Adrenal gland (tissue), 12 donors: ENCODE measurements around the gene EFNA2. TPM values are rescaled to one million over a fixed set of nuclear protein-coding genes. Genes with fewer than 3 reads are reported as not detected.

ENCODE experiments used
- DNase-seq, 7 donors: peaks; one replicate each; pipeline ENCODE4 v3.0.0-alpha.2; 2019 to 2020
- H3K27ac ChIP-seq, 5 donors: fragments of 200-600 bp; sonication (generic) in 4 of 5; 1 replicate in 3 of 5; 2 replicates in 2 of 5; pipeline versions ENCODE4 v1.5.1 to v1.8.0; 2016 to 2020; ENCODE audit warnings: mild to moderate bottlenecking in 1 of 5
- H3K27me3 ChIP-seq: fragments of 200-600 bp; 2 replicates; pipeline ENCODE4 v1.8.0; 2021
- H3K36me3 ChIP-seq, 2 donors: fragments of 200-600 bp; replicated peaks in 1 of 2; 1 replicate in 1 of 2; 2 replicates in 1 of 2; pipeline versions ENCODE4 v1.5.1 to v1.8.0; 2018 to 2022
- H3K4me1 ChIP-seq, 2 donors: fragments of 200-600 bp; replicated peaks in 1 of 2; 1 replicate in 1 of 2; 2 replicates in 1 of 2; pipeline versions ENCODE4 v1.5.1 to v1.8.0; 2018 to 2021
- H3K4me3 ChIP-seq, 4 donors: fragments of 200-600 bp; sonication (generic) in 3 of 4; one replicate each; pipeline ENCODE4 v1.5.1; 2016 to 2018
- H3K9me3 ChIP-seq, 3 donors: fragments of 200-600 bp; sonication (generic) in 1 of 3; replicated peaks in 1 of 3; 1 replicate in 2 of 3; 2 replicates in 1 of 3; pipeline versions ENCODE4 v1.5.1 to v1.8.0; 2016 to 2021
- POLR2A ChIP-seq, 2 donors: fragments of 450-650 bp; IDR thresholded peaks; one replicate each; pipeline ENCODE4 v1.6.1; 2017; ENCODE audit warnings: antibody characterized with exemption in 2 of 2, mild to moderate bottlenecking in 2 of 2, moderate library complexity in 1 of 2
- WGBS, 4 donors: extraction: QIAGEN DNeasy Blood & Tissue Kit in 2 of 4; methylation state at CpG; one replicate each; pipeline versions ENCODE4 v1.1.5 to v1.1.7; 2013 to 2017; 5-methylcytosine and 5-hydroxymethylcytosine counted together
- intact Hi-C, 2 donors: fragments of 100-400 bp; cut with DNase I; formaldehyde crosslinking; loops; one replicate each; pipeline versions ENCODE4 v1.14.1 to v1.15.0; 2022 to 2023
- polyA plus RNA-seq, 3 donors: library from polyadenylated mRNA; stranded (reverse); fragments of 200-250 nt in 2 of 3; fragments of 350-450 nt in 1 of 3; fragmentation: Illumina TruSeq in 1 of 3; extraction: RNeasy Lipid Tissue Mini Kit (QIAGEN cat#74804) in 1 of 3; gene quantifications; one replicate each; pipeline ENCODE4 v1.2.3, GENCODE V29; 2013 to 2014
- total RNA-seq, 9 donors: library from RNA; depleted of rRNA in 4 of 9; stranded (reverse); fragments of >200 nt in 4 of 9; fragments of 120-200 nt in 1 of 9; fragmentation: NEBNext Ultra II Directional in 1 of 9; extraction: Animal tissue kit (Norgen Biotek cat#: 25700) in 1 of 9; gene quantifications; one replicate each; pipeline versions ENCODE4 v1.1.0 to v1.2.4, GENCODE V29; 2013 to 2023
- TF ChIP-seq, protein P1 (sequence below), 6 experiments: fragments of 450-650 bp in 4 of 6; fragments of 200-600 bp in 2 of 6; sonication (generic) in 1 of 6; IDR thresholded peaks; 1 replicate in 5 of 6; 2 replicates in 1 of 6; pipeline versions ENCODE4 v1.5.1 to v1.8.0; 2016 to 2021; ENCODE audit warnings: antibody characterized with exemption in 6 of 6, mild to moderate bottlenecking in 2 of 6, moderate library complexity in 1 of 6
- donor health status: healthy with polysubstance abuse.
- donor health status: Bipolar disorder and iron deficiency.
- donor health status: DM: yes; HTN: yes; CAD: no.
- donor health status: DM: no; HTN: no; CAD: no.
- donor health status: DM: no; HTN: no; CAD: no.
- donor health status: DM: yes; HTN: yes; CAD: no.

Gene EFNA2
- total and polyA plus RNA-seq, 12 donors: 0.11 TPM; not detected in 11

DNA sequence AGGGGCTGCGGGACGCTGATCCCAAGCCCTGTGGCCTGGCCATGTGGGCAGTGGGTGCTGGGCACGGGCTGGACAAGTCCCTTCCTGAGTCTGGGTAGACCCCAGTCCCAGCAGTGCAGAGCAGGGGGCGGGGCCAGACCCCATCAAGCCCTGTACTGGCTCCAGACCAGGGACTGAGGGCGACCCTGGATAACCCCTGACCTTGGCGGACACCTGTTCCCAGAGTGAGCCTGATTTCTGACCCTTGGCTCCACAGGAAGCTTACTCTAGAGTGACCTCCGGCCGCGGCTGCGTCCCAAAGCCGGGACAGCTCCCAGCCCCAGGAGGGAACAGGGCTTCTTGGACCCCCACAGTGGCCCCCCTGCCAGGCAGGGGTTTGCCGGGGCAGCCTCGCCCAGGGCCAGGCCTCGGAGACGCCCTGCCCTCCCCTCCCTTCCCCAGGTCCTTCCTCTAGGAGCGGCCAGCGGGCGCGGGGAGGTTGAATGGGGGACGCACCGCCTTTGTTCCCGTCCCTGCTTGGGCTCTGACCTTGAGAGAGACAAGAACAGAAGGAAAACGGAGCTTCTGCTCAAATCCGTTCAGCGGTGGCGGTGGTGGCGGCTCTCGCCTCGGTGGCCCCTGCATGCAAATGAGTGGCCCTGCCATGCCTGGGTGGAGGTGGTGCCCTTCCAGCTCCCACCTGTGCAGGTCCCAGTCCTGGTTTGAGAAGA is 2.3 kb upstream of the EFNA2 start:
- Histone ChIP-seq H3K9me3 (no peaks in the 10 kb centered on the region), H3K4me1 (peaks cover 0 to 5% of the 10 kb centered on the region in 2 donors), H3K27ac (no peak overlapping the region), H3K36me3 (peaks cover 0 to 8% of the 10 kb centered on the region in 2 donors), H3K4me3 (no peak overlapping the region), H3K27me3 (peaks cover 45% of the 10 kb centered on the region)
- DNase-seq: no peak
- TF ChIP-seq, protein P1, sequence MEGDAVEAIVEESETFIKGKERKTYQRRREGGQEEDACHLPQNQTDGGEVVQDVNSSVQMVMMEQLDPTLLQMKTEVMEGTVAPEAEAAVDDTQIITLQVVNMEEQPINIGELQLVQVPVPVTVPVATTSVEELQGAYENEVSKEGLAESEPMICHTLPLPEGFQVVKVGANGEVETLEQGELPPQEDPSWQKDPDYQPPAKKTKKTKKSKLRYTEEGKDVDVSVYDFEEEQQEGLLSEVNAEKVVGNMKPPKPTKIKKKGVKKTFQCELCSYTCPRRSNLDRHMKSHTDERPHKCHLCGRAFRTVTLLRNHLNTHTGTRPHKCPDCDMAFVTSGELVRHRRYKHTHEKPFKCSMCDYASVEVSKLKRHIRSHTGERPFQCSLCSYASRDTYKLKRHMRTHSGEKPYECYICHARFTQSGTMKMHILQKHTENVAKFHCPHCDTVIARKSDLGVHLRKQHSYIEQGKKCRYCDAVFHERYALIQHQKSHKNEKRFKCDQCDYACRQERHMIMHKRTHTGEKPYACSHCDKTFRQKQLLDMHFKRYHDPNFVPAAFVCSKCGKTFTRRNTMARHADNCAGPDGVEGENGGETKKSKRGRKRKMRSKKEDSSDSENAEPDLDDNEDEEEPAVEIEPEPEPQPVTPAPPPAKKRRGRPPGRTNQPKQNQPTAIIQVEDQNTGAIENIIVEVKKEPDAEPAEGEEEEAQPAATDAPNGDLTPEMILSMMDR (IDR thresholded peaks at IDR 0.05): no peak
- TF ChIP-seq POLR2A (IDR thresholded peaks at IDR 0.05): no peak
- WGBS, 4 donors: 37 to 59% (median 44%) methylated on average over 6 to 29 of the region's 29 CpGs
- intact Hi-C loops: loop anchor here (10.0 kb wide), 2 partner anchors 101 to 231 kb away; partner anchors contain the start of genes ADAMTSL5 (in 1 of the 2) and NDUFS7 (in 1 of the 2)

DNA sequence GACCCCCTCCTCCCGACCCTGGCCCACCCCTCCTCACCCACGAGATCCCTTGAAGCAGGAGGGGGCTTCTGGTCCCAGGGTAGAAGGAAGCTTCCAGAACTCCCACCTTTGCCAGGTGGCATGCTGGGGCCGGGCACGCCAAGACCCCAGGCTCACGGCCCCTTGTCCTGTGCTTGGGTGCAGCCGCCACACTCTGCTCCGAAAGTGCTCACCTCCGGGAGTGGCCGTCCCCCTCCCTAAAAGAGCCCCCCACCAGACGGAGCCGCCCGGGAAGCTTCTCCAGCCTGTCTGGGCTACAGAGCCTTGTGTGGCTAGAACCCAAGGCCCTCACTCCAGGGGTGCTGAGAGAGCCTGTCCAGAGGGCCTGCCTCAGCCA is 1.8 kb upstream of the EFNA2 start:
- H3K27ac ChIP-seq: no peak overlapping the region
- no peak for DNase-seq
- 78 to 100% (median 85%) methylated on average over 1 to 12 of the region's 12 CpGs for WGBS, 4 donors
- intact Hi-C loops: loop anchor here (10.0 kb wide), 2 partner anchors 101 to 231 kb away; partner anchors contain the start of genes ADAMTSL5 (in 1 of the 2) and NDUFS7 (in 1 of the 2)
- TF ChIP-seq, protein P1 (IDR thresholded peaks at IDR 0.05): no peak
- no peak for TF ChIP-seq POLR2A (IDR thresholded peaks at IDR 0.05)
- H3K4me1 ChIP-seq: peaks cover 0 to 5% of the 10 kb centered on the region in 2 donors
- no peak overlapping the region for H3K4me3 ChIP-seq
- H3K27me3 ChIP-seq: peaks cover 50% of the 10 kb centered on the region
- no peaks in the 10 kb centered on the region for H3K9me3 ChIP-seq
- H3K36me3 ChIP-seq: peaks cover 0 to 6% of the 10 kb centered on the region in 2 donors

DNA sequence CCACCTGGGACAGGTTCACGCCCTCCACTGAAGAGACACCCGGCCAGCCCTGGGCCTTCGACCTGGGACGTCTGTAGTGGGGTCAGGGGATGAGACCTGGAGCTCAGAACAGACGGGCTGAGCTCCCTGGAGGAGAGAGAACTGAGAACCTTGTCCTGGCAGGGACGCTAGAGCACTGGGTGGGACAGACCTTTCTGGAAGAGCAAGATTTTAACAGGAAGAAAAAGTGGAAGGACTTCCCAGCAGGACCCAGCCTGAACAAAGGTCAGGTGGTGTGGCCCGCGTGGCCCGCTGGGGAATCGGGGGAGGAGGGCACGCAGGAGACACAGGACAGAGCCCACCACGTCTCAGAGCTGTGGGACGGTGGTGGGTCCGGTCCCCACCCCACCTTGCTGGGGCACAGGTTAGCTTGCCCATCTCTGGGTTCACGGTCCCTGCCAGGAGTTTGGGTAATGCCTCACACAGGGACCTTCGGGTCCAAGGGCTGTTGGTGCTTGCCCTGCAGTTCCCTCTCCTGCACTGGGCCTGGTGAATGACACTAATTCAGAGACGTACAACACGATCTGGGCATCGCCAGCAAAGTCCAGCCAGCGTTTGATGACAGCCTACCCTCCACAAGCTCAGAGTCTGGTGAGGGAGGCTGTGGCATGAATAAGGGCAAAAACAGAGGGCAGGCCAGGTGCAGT is 1.2 kb upstream of the EFNA2 start:
- Histone ChIP-seq H3K36me3 (peaks cover 0 to under 1% of the 10 kb centered on the region in 2 donors), H3K27ac (no peak overlapping the region), H3K4me1 (peaks cover 0 to 5% of the 10 kb centered on the region in 2 donors), H3K4me3 (no peak overlapping the region), H3K27me3 (peaks cover 51% of the 10 kb centered on the region), H3K9me3 (no peaks in the 10 kb centered on the region)
- TF ChIP-seq POLR2A (IDR thresholded peaks at IDR 0.05): no peak
- TF ChIP-seq, protein P1 (IDR thresholded peaks at IDR 0.05): no peak
- WGBS, 4 donors: 76 to 79% (median 78%) methylated on average over 19 to 20 of the region's 20 CpGs
- no peak for DNase-seq
- intact Hi-C loops: loop anchor here (10.0 kb wide), 2 partner anchors 100 to 230 kb away; partner anchors contain the start of genes ADAMTSL5 (in 1 of the 2) and NDUFS7 (in 1 of the 2)
